ENCODE data around the gene GJA4.

The GJA4 gene

DNA sequence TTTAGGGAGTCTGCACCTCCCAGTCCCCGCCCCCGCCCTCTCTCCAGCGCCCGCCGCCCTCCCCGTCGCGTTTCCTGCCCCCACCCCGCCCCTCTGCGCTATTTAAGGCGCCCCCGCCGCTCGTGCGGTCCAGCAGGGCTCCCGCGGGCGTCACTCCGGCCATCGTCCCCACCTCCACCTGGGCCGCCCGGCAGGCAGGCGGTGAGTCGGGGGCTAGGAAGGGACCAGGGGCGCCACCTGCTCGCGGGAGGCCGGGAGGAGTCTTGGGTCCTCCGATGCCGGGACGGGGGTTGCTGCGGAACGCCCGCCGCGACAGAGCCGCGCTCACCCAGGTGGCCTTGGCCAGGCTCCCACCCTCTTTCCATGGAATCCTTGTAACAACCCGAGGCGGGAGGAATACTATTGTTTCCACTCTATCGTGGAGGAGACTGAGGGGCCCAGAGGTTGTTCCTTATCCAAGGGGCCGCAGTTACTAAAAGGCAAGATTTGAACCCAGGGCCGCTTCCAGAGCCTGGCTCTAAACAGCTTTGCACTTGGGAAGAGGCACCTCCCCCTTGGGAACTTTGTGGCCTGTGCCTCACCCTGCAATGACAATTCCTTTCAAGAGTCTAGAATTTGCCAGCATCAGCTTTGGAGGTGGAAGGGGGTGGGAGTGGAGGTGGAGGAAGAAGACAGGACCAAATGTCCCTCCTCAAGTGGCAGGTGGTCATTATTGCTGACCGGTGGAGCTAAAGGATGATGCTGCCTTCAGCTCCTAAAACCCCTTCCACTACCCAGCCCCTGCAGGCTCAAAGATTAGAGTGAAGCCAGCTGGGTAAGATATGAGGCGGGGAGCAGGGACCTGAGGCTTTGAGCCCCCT lies at the start of gene GJA4:
GJA4 (plus strand) TSS at position 132 of the 860 bp plus-strand sequence. CDS start 1,215 bp downstream, outside the sequence.
- peak within 1 kb of the TSS in 1 of 2 donors; percentile 5 for H3K4me3 ChIP-seq (replicated peaks in 1 of 2; ENCODE audit: low read depth in 2 of 2, low read length in 2 of 2)
- TF ChIP-seq, protein P1, sequence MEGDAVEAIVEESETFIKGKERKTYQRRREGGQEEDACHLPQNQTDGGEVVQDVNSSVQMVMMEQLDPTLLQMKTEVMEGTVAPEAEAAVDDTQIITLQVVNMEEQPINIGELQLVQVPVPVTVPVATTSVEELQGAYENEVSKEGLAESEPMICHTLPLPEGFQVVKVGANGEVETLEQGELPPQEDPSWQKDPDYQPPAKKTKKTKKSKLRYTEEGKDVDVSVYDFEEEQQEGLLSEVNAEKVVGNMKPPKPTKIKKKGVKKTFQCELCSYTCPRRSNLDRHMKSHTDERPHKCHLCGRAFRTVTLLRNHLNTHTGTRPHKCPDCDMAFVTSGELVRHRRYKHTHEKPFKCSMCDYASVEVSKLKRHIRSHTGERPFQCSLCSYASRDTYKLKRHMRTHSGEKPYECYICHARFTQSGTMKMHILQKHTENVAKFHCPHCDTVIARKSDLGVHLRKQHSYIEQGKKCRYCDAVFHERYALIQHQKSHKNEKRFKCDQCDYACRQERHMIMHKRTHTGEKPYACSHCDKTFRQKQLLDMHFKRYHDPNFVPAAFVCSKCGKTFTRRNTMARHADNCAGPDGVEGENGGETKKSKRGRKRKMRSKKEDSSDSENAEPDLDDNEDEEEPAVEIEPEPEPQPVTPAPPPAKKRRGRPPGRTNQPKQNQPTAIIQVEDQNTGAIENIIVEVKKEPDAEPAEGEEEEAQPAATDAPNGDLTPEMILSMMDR (IDR thresholded peaks at IDR 0.05; ENCODE audit: low read depth, low read length), result no peak
- DNase-seq (ENCODE audit: low read depth in 2 of 2), result no peak

DNA sequence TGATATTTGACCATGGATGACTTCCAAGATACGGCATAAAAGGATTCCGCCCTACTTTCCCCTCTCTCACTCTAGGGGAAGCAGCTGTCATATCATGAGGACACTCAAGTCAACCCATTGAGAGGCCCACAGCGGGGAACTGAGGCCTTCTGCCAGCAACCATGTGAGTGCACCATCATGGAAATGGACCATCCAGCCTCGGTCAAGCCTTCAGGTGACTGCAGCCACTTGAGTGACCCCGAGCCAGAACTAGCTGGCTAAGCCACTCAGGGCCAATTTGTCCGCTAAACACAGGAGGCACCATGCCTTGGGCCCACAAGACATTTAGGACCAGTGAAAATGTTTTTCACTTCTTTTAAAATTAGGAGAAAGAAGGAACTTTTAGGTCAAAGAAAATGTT lies 49.0 kb upstream of the GJA4 start:
- DNase-seq (ENCODE audit: low read depth in 2 of 2), result no peak
- H3K4me3 ChIP-seq (replicated peaks in 1 of 2; ENCODE audit: low read depth in 2 of 2, low read length in 2 of 2), result no peak overlapping the region
- TF ChIP-seq, protein P1 (IDR thresholded peaks at IDR 0.05; ENCODE audit: low read depth, low read length), result no peak

DNA sequence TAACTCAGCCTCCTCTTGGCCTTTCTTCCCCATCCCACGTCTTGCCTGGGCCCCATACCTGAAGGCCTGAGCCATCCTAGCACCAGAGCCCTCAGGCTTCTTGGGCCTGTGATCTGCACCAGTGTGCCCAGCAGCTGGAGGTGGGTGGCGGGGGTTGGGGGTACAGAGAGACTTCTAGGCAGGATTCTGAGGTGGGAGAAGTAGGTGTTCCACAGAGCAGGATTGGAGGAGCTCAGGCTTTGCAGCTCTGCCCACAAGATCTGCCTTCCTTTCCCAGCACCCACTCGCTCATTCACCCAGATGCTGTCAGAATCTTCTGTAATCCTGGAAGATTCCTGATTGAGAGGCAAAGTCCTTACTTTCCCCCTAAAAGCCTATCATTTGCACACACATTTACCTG lies 47.9 kb upstream of the GJA4 start:
- DNase-seq (ENCODE audit: low read depth in 2 of 2), result no peak
- no peak overlapping the region for H3K4me3 ChIP-seq (replicated peaks in 1 of 2; ENCODE audit: low read depth in 2 of 2, low read length in 2 of 2)
- TF ChIP-seq, protein P1 (IDR thresholded peaks at IDR 0.05; ENCODE audit: low read depth, low read length), result no peak

DNA sequence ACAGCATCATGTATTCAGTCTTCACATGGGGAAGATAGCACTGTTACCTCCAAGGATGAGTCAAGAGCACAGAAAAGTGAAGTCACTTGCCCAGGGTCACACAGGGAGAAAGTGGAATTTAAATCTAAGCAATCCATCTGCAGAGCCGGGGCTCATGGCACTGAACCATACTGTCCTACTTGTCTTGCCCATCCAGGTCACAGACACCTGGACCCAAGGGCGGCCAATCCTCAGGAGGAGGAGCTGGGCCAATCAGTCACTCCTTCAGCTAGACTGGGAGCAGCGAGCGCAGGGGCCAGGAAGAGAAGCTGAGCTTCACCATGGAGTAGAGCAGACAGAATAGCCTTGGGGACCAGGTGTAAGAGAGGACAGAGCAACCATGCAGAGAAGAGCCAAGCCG lies 47.1 kb upstream of the GJA4 start:
- TF ChIP-seq, protein P1 (IDR thresholded peaks at IDR 0.05; ENCODE audit: low read depth, low read length), result no peak
- DNase-seq (ENCODE audit: low read depth in 2 of 2), result no peak
- no peak overlapping the region for H3K4me3 ChIP-seq (replicated peaks in 1 of 2; ENCODE audit: low read depth in 2 of 2, low read length in 2 of 2)

DNA sequence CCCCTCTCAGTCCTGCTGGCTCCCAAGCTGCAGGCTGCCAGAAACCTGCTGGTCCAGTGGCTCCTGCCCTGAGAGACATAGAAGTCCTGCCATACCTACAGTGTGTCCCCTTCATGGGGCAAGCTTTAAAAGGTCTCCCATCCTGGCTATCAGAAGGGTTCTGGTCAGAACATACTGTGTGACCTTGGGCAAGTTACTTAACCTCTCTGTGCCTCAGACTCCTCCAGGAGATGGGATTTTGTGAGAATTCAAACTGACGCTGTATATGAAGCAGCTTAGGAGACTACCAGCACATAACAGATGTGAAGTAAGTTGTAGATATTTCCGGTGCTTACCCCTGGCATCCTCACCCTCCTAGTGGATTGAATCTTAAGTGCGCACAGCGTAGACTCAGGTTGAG lies 46.7 kb upstream of the GJA4 start:
- no peak for DNase-seq (ENCODE audit: low read depth in 2 of 2)
- TF ChIP-seq, protein P1 (IDR thresholded peaks at IDR 0.05; ENCODE audit: low read depth, low read length), result no peak
- no peak overlapping the region for H3K4me3 ChIP-seq (replicated peaks in 1 of 2; ENCODE audit: low read depth in 2 of 2, low read length in 2 of 2)

DNA sequence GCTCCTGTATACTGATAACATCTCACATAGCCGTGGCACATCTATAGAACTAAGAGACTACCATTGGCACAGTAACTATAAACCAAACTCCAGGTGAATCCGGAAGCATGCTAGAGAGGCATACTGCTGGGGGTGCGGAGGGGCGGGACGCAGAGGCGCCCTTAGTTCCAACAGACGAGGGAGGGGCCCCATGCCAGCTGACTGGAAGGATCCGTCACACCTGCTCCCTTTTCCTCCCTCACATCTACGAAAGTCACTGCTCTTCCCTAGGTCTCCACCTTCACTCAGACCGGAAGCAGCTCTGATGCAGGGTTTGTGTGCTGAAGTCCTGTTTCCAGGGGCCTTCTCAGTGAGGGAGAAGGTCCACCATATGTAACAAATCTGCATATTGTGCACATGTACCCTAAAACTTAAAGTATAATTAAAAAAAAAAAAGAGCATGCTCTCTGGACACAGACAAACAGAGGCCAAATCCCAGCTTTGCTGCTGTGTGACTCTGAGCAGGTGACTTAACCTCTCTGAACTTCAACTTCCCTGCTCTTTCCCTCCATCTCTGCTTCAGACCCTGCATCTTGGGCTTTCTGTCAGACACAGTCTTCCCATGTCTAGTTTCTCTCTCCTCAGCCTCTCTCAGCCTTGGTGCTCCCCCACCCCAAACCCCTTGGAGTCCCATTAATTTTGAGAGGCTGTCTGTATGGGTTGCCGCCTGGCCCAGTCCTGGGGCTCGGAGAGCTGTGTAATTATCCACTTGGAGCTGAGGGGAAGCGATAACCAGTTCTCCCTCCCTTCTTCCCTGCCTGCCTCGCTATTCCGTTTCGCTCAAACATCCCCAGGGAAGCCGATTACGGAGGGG lies 45.8 kb upstream of the GJA4 start:
- TF ChIP-seq, protein P1 (IDR thresholded peaks at IDR 0.05; ENCODE audit: low read depth, low read length), result no peak
- H3K4me3 ChIP-seq (replicated peaks in 1 of 2; ENCODE audit: low read depth in 2 of 2, low read length in 2 of 2), result no peak overlapping the region
- DNase-seq (ENCODE audit: low read depth in 2 of 2), result no peak
